K562 (cell line): Measurements from ENCODE around the gene BRMS1. TPM values are rescaled to one million over a fixed set of nuclear protein-coding genes. Genes with fewer than 3 reads are reported as not detected.

Source experiments
- ATAC-seq: fragments of 200-7000 bp; cut with Tn5 transposase; 3 replicates; pipeline ENCODE4 v1.9.1; 2020; ENCODE audit warnings: moderate library complexity
- BruUV-seq: library from RNA; stranded (reverse); fragments of 400-500 nt; replicated peaks from 2 replicates; lab custom pipeline; 2021; lab: Mats Ljungman, UMichigan
- CTCF ChIA-PET: fragments of 300-600 bp; formaldehyde crosslinking; extraction: SDS; loops from one replicate; lab custom pipeline; 2021; ENCODE audit warnings: low intra/inter-chr PET ratio; lab: Yijun Ruan, JAX
- POLR2A ChIA-PET: fragments of 300-600, 350-650 bp; sonication (Branson Sonifier 250); formaldehyde crosslinking; extraction: SDS; loops from one replicate; lab custom pipeline; 2021; ENCODE audit warnings: antibody characterized with exemption, inconsistent platforms; lab: Yijun Ruan, JAX
- DNase-seq, 4 experiments: peaks; one replicate each; pipeline versions ENCODE4 v3.0.0 to v3.0.0-alpha.2; 2011 to 2018; ENCODE audit warnings: low spot score in 3 of 4, mixed read lengths in 3 of 4; ENCODE audit errors: extremely low read depth in 1 of 4
- FAIRE-seq: peaks from 2 replicates; lab custom pipeline; 2011; peaks lifted over from hg19 to GRCh38; lab: Jason Lieb, UNC
- H2AFZ ChIP-seq: 2 replicates; pipeline ENCODE4 v1.6.0; 2011; ENCODE audit warnings: low read depth, low read length, control low read depth, inconsistent platforms
- H3K27ac ChIP-seq: fragments of 200-600 bp; 3 replicates; pipeline ENCODE4 v1.8.0; 2011; ENCODE audit warnings: low read depth, mild to moderate bottlenecking, control low read depth, inconsistent platforms, low read length, moderate library complexity, mixed read lengths; ENCODE audit errors: extremely low read depth
- H3K27me3 ChIP-seq, 2 experiments: fragments of 300-600 bp in 1 of 2; 2 replicates in 1 of 2; 3 replicates in 1 of 2; pipeline versions ENCODE4 v1.6.0 to v1.8.0; 2011; ENCODE audit warnings: inconsistent platforms in 2 of 2, low read length in 2 of 2, mild to moderate bottlenecking in 1 of 2, mixed read lengths in 1 of 2, moderate library complexity in 1 of 2; ENCODE audit not compliant: control insufficient read depth in 2 of 2, insufficient read depth in 2 of 2
- H3K36me3 ChIP-seq: fragments of 300-600 bp; 3 replicates; pipeline ENCODE4 v1.8.0; 2011; ENCODE audit warnings: mild to moderate bottlenecking, low read length, inconsistent platforms; ENCODE audit not compliant: control insufficient read depth, insufficient read depth
- H3K4me1 ChIP-seq, 2 experiments: fragments of 200-600 bp in 1 of 2; replicated peaks in 1 of 2; 2 replicates in 1 of 2; 3 replicates in 1 of 2; pipeline versions ENCODE4 v1.5.1 to v1.8.0; 2011; ENCODE audit warnings: inconsistent platforms in 2 of 2, low read length in 2 of 2, mild to moderate bottlenecking in 1 of 2, mixed read lengths in 1 of 2, moderate library complexity in 1 of 2; ENCODE audit not compliant: control insufficient read depth in 2 of 2, insufficient read depth in 2 of 2
- H3K4me2 ChIP-seq: 2 replicates; pipeline ENCODE4 v1.6.1; 2011; ENCODE audit warnings: low read length, control low read depth, inconsistent platforms, mixed read lengths; ENCODE audit not compliant: insufficient read depth
- H3K4me3 ChIP-seq: fragments of 200-600 bp; sonication (generic), shearing (Covaris generic); 2 replicates; pipeline ENCODE4 v1.5.1; 2016; ENCODE audit warnings: control low read depth, inconsistent platforms
- H3K79me2 ChIP-seq: fragments of 200-600 bp; 3 replicates; pipeline ENCODE4 v1.8.0; 2011; ENCODE audit warnings: low read length, inconsistent platforms; ENCODE audit not compliant: control insufficient read depth, insufficient read depth
- H3K9ac ChIP-seq, 2 experiments: 2 replicates each; pipeline versions ENCODE4 v1.6.0 to v1.6.1; 2011; ENCODE audit warnings: low read depth in 2 of 2, low read length in 2 of 2, control low read depth in 1 of 2, inconsistent platforms in 1 of 2, mild to moderate bottlenecking in 1 of 2, mixed read lengths in 1 of 2; ENCODE audit not compliant: insufficient read depth in 1 of 2
- H3K9me1 ChIP-seq: one replicate; pipeline ENCODE4 v1.6.0; 2011; ENCODE audit warnings: inconsistent platforms, mild to moderate bottlenecking, low read length, moderate library complexity; ENCODE audit not compliant: control insufficient read depth, insufficient read depth
- H3K9me3 ChIP-seq: replicated peaks from 2 replicates; pipeline ENCODE4 v1.5.1; 2011; ENCODE audit warnings: low read depth, low read length, inconsistent platforms; ENCODE audit not compliant: control insufficient read depth, insufficient read depth
- H4K20me1 ChIP-seq: replicated peaks from 2 replicates; pipeline ENCODE4 v1.6.1; 2011; ENCODE audit warnings: low read length, inconsistent platforms, mixed read lengths; ENCODE audit not compliant: control insufficient read depth, insufficient read depth
- CHCHD3 ChIP-seq: fragments of 250-450 bp; sonication (Bioruptor Pico); IDR thresholded peaks from 2 replicates; pipeline ENCODE4 v2.1.2; 2022; ENCODE audit warnings: mild to moderate bottlenecking
- DACH1 ChIP-seq: fragments of 450-650 bp; IDR thresholded peaks from 2 replicates; pipeline ENCODE4 v1.6.1; 2018; ENCODE audit not compliant: partially characterized antibody
- GABPA ChIP-seq: fragments of 200-800 bp; sonication (Bioruptor generic); conservative IDR thresholded peaks from 2 replicates; pipeline ENCODE4 v1.6.1; 2016; ENCODE audit warnings: low read depth, missing genetic modification characterization, missing compliant biosample characterization
- LEF1 ChIP-seq: fragments of 450-650 bp; IDR thresholded peaks from 2 replicates; pipeline ENCODE4 v1.6.1; 2016; ENCODE audit warnings: mild to moderate bottlenecking
- MEF2A ChIP-seq: IDR thresholded peaks from 2 replicates; pipeline ENCODE4 v1.6.1; 2011; ENCODE audit warnings: low read depth, mild to moderate bottlenecking, low read length, moderate library complexity; ENCODE audit not compliant: control insufficient read depth
- OTX1 ChIP-seq: fragments of 450-650 bp; formaldehyde crosslinking; IDR thresholded peaks from 2 replicates; pipeline ENCODE4 v1.4.0; 2022; ENCODE audit warnings: mild to moderate bottlenecking
- POLR2G ChIP-seq: fragments of 200-400 bp; formaldehyde crosslinking; IDR thresholded peaks from 2 replicates; pipeline ENCODE4 v1.6.1; 2017; ENCODE audit warnings: low read depth, mild to moderate bottlenecking, antibody characterized with exemption, low read length, moderate library complexity
- PTBP1 ChIP-seq: fragments of 200-400 bp; formaldehyde crosslinking; IDR thresholded peaks from 2 replicates; pipeline ENCODE4 v1.6.1; 2017; ENCODE audit warnings: low read depth, low read length
- RBFOX2 ChIP-seq: fragments of 200-400 bp; formaldehyde crosslinking; IDR thresholded peaks from 2 replicates; pipeline ENCODE4 v1.6.1; 2017; ENCODE audit warnings: low read depth, mild to moderate bottlenecking, low read length, moderate library complexity
- TBP ChIP-seq: optimal IDR thresholded peaks from 2 replicates; pipeline ENCODE3; 2011; ENCODE audit warnings: low read depth, low read length, improper control_type of control experiment
- THRA ChIP-seq: fragments of 450-650 bp; IDR thresholded peaks from 2 replicates; pipeline ENCODE4 v1.6.1; 2017; ENCODE audit warnings: mild to moderate bottlenecking, moderate library complexity
- ZNF449 ChIP-seq: fragments of 250-450 bp; sonication (Bioruptor Pico); IDR thresholded peaks from 2 replicates; pipeline ENCODE4 v1.8.0; 2022; ENCODE audit warnings: moderate library complexity, mild to moderate bottlenecking, inconsistent platforms
- WGBS: fragments of 100-300 bp; shearing (Covaris generic); methylation state at CpG from one replicate; pipeline ENCODE4 v1.1.6; 2016; ENCODE audit warnings: low coverage, mixed read lengths; ENCODE audit not compliant: insufficient coverage; ENCODE audit errors: missing lambda C conversion rate; 5-methylcytosine and 5-hydroxymethylcytosine counted together
- in situ Hi-C: fragments of 300-500 bp; cut with MboI; formaldehyde crosslinking; loops from 4 replicates; pipeline ENCODE4 v1.15.0; 2018; ENCODE audit warnings: inconsistent platforms, mixed read lengths
- intact Hi-C: fragments of 100-400 bp; cut with micrococcal nuclease; formaldehyde crosslinking; loops from 2 replicates; pipeline ENCODE4 v1.14.2; 2022
- polyA plus RNA-seq, 8 experiments: library from polyadenylated mRNA; depleted of rRNA in 4 of 8; stranded (reverse) in 5 of 8; unstranded in 3 of 8; fragments of >200 nt; fragmentation: Nextera tagmentation in 2 of 8; fragmentation: Illumina TruSeq in 1 of 8; extraction: Ambion mirVana in 2 of 8; extraction: Trizol in 1 of 8; gene quantifications; 2 replicates each; pipeline versions ENCODE4 v1.2.1 to v1.2.3, GENCODE V29; 2011 to 2014; ENCODE audit warnings: inconsistent platforms in 1 of 8, missing spikeins in 1 of 8
- total RNA-seq, 7 experiments: library from RNA; depleted of rRNA in 6 of 7; stranded (reverse); fragments of >200 nt in 6 of 7; fragmentation: Illumina TruSeq in 2 of 7; extraction: Trizol in 2 of 7; gene quantifications; 2 replicates each; pipeline versions ENCODE4 v1.2.1 to v1.2.3, GENCODE V29; 2011 to 2021; ENCODE audit warnings: low replicate concordance in 1 of 7

The BRMS1 gene
- total and polyA plus RNA-seq, 9 of the 15 experiments (the other 6 are each of a cell fraction or from before 2014, with no cell fraction given) = 2.2 to 78.8 (median 33.4) TPM

GRCh38 chr11:66365711-66366619 is 21.1 kb upstream of the BRMS1 start (continued):
- TF ChIP-seq THRA (no peak), LEF1 (no peak), TBP (no peak), ZNF449 (CRISPR knock-in tag) (no peak), RBFOX2 (peak; percentile 58), PTBP1 (0 out of 2 replicates have a peak, but pooled peaks have one; percentile 39)

- ChIA-PET CTCF (no interaction called here), POLR2A (interaction anchor here (1.2 to 3.3 kb wide), 2 partner anchors 14 to 53 kb away, joined by 3 to 16 read pairs; no protein-coding TSS in a partner anchor)
- Histone ChIP-seq H3K9ac (0 out of 4 replicates have a peak overlapping the region, but pooled peaks of 1 of the 2 experiments have one; percentile 46), H3K27me3 (no peaks in the 10 kb centered on the region), H3K9me1 (peaks cover 7% of the 10 kb centered on the region), H2AFZ (no peak overlapping the region), H4K20me1 (peaks cover 29% of the 10 kb centered on the region), H3K4me2 (no peak overlapping the region), H3K36me3 (peaks cover 78% of the 10 kb centered on the region), H3K27ac (no peak overlapping the region)
- peak in 2 of 4 experiments; percentile 10 to 18 for DNase-seq
- intact Hi-C loops (no loop called here), in situ Hi-C loops (no loop called here)
- ATAC-seq = no peak
- no peak for FAIRE-seq
- no TSS peak for BruUV-seq
- TF ChIP-seq POLR2G (peak; percentile 55), MEF2A (no peak), OTX1 (CRISPR knock-in tag) (no peak), GABPA (no peak), DACH1 (no peak), CHCHD3 (CRISPR knock-in tag) (0 out of 2 replicates have a peak, but pooled peaks have one; percentile 5)
- TF ChIP-seq, all 486 proteins: peak for 2
- no peak overlapping the region for H3K4me3 ChIP-seq
- peaks cover 32% of the 10 kb centered on the region for H3K79me2 ChIP-seq
- peaks cover 8 to 47% of the 10 kb centered on the region in 2 experiments; a peak in 4 of 5 replicates for H3K4me1 ChIP-seq
- H3K9me3 ChIP-seq = no peaks in the 10 kb centered on the region
- 86% methylated on average over 5 of the region's 6 CpGs for WGBS
These were observed 20.3 kb upstream of the BRMS1 start for GRCh38 chr11:66365166-66365565.
